Left forelimb (tissue), 1 donor: Measurements from ENCODE around the gene TRIM44.
"Not testable (repeated sequence)": the region's sequence is repeated elsewhere in the genome, so short reads cannot be mapped to it uniquely, and the experiment has no call there.

Experiments used
- DNase-seq: peaks from one replicate; pipeline ENCODE4 v3.0.0-alpha.2; 2018; ENCODE audit warnings: low spot score

TRIM44 gene

DNA sequence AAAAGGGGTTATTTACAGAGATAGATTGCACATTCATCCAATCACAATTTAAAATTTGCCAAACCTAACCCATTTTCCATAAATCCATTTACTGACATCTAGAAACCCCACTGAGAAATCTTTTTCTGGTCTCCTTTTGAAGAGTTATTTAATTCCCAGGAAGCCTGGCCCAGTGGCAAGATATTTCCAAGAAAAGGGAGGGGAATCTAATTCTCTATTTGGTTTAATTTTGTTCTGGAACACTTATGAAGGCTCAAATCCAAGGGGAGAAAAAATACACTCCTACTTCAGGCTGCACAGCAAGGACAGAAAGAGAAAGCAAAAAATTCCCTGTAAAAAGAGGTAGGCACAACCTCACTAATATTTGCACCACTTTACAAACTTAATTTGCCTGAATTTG lies 193.1 kb downstream of the TRIM44 start:
- no peak for DNase-seq

DNA sequence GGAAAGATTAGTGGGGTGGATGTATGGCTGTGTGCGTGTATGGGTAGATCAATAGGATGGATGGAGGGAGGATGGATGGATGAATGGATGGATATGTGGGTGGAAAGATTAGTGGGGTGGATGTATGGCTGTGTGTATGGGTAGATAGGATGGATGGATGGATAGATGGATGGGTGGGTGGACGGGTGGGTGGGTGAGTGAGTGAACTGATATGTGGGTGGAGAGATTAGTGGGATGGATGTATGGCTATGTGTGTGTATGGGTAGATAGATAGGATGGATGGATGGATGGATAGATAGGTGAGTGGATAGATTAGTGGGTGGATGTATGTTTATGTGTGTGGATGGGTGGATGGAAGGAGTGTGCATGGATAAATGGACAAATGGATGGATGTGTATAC lies 193.7 kb downstream of the TRIM44 start:
- no peak for DNase-seq

DNA sequence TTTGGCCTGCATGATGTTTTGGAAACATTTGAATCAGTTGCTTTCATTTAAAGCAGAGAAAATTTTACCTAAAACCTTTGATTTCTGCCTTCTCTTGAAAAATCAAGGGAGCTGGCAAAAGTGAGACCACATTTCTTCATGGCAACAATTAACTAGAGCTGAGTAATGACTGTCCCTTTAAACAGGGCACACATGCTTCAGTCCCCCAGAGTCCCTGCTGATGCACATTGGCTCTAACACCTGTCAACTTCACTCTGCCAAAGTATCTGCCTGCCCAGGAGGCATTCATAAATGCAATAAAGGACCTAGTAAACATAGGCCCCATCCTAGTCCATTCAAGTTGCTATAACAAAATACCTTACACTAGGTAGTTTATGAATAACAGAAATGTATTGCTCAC lies 194.2 kb downstream of the TRIM44 start:
- DNase-seq = no peak

DNA sequence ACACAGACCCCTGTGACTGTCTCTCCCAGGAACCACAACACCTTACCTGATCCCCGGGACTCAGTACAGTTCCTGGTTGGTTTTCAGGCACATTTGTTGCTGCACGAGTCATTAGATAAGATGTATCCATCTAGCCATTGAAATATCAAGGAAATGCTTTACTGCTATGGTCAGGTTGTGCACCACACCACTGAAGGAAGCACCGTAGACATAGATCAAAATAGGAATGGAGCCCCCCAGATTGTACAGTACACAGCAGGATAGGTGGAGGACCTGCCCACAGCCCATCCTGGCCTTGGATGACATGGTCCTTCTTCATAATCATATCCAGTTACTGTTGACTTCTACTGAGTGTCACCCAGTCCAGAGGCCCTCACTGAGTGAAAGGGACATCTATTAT lies 195.3 kb downstream of the TRIM44 start:
- DNase-seq = no peak

DNA sequence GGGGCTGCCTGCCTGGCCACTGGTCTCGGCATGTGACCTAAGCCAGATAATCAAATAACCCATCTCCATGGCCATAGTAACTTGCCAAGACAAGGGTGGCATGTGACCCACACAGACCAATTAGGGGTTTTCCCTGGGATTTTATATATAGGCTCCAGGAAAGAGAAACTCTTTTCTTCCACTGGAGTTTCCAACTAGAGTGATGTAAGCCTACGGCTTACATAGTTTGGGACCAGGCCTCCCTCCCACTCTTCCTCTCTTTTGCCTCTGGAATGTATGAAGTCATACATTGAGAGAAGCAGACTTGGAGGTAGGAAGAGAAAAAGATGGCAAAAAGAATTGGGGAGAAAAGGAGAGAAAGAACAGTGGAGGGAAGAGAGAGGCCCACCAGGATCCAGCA lies 196.7 kb downstream of the TRIM44 start:
- no peak for DNase-seq

DNA sequence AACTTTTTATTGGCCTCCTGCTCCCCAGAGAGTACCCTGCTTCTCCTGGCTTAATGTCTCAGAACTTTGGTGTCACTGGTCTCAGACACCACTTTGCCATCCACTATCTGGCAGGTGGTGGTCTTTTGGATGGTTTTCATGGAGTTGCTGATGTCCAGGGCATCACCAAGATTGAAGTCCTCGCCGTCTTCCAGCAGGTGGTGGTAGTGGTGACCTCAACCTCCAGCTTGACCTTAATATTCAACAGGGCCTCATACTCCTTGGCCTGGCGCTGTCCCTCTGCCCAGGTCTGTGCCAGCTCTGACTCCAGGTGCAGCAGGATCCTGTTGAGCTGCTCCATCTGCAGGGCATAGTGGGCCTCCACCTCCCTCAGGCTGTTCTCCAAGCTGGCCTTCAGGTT lies 197.6 kb downstream of the TRIM44 start:
- not testable (repeated sequence) for DNase-seq

DNA sequence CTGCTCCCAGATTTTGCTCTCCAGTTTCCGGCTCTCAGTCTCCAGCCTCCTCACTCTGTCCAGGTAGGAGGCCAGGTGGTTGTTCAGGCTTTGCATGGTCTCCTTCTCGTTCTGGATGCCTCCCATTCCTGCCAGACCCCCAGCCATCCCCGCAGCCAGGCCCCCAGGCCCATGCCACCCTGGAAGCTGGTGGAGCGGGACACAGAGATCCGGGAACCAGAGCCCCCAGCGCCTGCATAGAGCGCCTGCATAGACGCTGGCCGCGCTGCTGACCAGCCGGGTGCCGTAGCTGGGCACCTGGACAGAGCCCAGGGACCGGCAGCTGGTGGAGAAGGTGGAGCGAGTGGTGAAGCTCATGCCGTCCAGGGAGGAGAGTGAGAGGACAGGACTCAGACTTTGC lies 198.6 kb downstream of the TRIM44 start:
- no peak for DNase-seq

DNA sequence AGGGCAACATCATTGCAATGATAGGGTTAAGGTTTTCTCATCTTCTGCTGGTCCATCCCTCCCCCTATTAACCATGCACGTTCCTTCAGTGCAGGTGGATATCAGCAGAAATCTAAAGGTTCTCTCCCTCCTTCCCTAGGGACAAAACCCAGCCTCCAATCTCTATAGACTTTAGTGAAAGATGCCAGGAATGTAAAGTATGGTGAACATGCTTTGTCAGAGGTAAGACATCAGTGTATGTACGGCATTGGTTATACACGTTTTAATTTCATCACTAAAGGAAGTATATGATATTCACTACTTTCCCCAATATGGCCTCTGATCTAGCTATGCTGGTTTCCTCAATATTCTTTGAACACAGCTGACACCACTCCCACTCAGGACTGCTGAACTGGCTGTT lies 200.1 kb downstream of the TRIM44 start:
- DNase-seq = no peak

DNA sequence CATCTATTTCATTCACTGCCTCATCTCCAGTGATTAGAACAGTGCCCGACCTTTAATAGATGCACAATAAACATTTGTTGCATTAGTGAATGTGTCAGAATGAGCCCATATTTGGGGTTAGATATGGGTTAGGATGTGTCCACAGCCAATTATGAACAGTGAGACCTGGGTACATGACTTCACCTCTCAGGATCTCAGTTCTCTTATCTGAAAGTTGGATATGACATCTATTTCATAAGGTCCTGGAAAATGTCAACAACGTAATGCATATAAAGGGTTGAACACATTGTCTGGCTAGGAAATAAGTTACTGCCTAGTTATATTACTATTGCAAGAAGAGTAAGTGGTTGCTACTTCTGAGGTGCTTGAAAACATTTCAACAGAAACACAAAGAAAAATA lies 201.6 kb downstream of the TRIM44 start:
- DNase-seq = no peak

DNA sequence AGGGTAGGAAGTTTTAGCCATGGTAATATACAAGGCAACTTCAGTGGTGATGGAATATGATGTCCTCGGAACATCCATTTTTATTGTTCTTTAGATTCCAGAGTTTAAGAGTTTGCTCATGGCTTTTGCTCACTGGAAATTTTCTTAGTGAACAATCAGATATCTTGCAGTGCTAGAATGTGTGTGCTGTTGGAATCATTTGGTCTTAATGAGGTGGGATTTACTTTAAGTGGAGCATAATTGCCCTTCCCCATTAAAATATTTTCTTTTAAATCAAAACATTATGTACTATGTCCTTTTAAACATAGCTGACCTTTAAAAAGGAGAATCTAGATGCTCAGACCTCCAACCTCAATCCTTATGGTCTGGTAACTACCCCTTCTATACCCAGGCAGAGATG lies 204.0 kb downstream of the TRIM44 start:
- no peak for DNase-seq
